DND-41 (cell line): ENCODE measurements around the gene POF1B.

ENCODE experiments used
- ATAC-seq: fragments of 200-7000 bp; cut with Tn5 transposase; 3 replicates; pipeline ENCODE4 v1.9.1; 2021; ENCODE audit warnings: low read depth; ENCODE audit not compliant: insufficient read depth
- DNase-seq: peaks from one replicate; pipeline ENCODE4 v3.0.0-alpha.2; 2020
- H2AFZ ChIP-seq: 2 replicates; pipeline ENCODE4 v1.6.0; 2012; ENCODE audit warnings: low read depth, low read length
- H3K27ac ChIP-seq: 2 replicates; pipeline ENCODE4 v1.5.1; 2012; ENCODE audit warnings: low read length, inconsistent platforms
- H3K27me3 ChIP-seq: fragments of 200-600 bp; sonication (generic); 2 replicates; pipeline ENCODE4 v1.6.0; 2012; ENCODE audit warnings: low read length, mild to moderate bottlenecking, inconsistent platforms; ENCODE audit not compliant: insufficient read depth, poor library complexity
- H3K36me3 ChIP-seq: 2 replicates; pipeline ENCODE4 v1.5.1; 2012; ENCODE audit warnings: low read length, inconsistent platforms; ENCODE audit not compliant: insufficient read depth
- H3K4me1 ChIP-seq: 2 replicates; pipeline ENCODE4 v1.5.1; 2012; ENCODE audit warnings: mild to moderate bottlenecking, low read length; ENCODE audit not compliant: insufficient read depth
- H3K4me2 ChIP-seq: 2 replicates; pipeline ENCODE4 v1.6.0; 2012; ENCODE audit warnings: mild to moderate bottlenecking, moderate library complexity, low read length, inconsistent platforms; ENCODE audit not compliant: insufficient read depth
- H3K4me3 ChIP-seq, 2 experiments: fragments of 200-600 bp in 1 of 2; shearing (Covaris generic) in 1 of 2; 2 replicates each; pipeline ENCODE4 v1.5.1; 2012 to 2016; ENCODE audit warnings: inconsistent platforms in 2 of 2, low read length in 2 of 2, mild to moderate bottlenecking in 2 of 2, low read depth in 1 of 2, moderate library complexity in 1 of 2
- H3K79me2 ChIP-seq: 2 replicates; pipeline ENCODE4 v1.6.0; 2012; ENCODE audit warnings: low read length, inconsistent platforms; ENCODE audit not compliant: insufficient read depth
- H3K9ac ChIP-seq: 2 replicates; pipeline ENCODE4 v1.6.0; 2012; ENCODE audit warnings: low read depth, mild to moderate bottlenecking, inconsistent platforms, low read length, moderate library complexity
- H3K9me3 ChIP-seq: 2 replicates; pipeline ENCODE4 v1.5.1; 2012; ENCODE audit warnings: low read length, moderate library complexity, mild to moderate bottlenecking, inconsistent platforms; ENCODE audit not compliant: insufficient read depth, severe bottlenecking
- H4K20me1 ChIP-seq: 2 replicates; pipeline ENCODE4 v1.6.0; 2012; ENCODE audit warnings: low read length; ENCODE audit not compliant: insufficient read depth
- EZH2 ChIP-seq: IDR thresholded peaks from 3 replicates; pipeline ENCODE4 v1.6.1; 2012; ENCODE audit warnings: borderline replicate concordance, low read depth, mild to moderate bottlenecking, moderate library complexity, low read length, inconsistent platforms; ENCODE audit not compliant: severe bottlenecking
- TF ChIP-seq, protein P1 (sequence below): IDR thresholded peaks from 2 replicates; pipeline ENCODE4 v1.5.1; 2012; ENCODE audit warnings: borderline replicate concordance, low read length, moderate library complexity, mild to moderate bottlenecking; ENCODE audit not compliant: poor library complexity, severe bottlenecking; ENCODE audit errors: extremely low read depth

POF1B gene, protein sequence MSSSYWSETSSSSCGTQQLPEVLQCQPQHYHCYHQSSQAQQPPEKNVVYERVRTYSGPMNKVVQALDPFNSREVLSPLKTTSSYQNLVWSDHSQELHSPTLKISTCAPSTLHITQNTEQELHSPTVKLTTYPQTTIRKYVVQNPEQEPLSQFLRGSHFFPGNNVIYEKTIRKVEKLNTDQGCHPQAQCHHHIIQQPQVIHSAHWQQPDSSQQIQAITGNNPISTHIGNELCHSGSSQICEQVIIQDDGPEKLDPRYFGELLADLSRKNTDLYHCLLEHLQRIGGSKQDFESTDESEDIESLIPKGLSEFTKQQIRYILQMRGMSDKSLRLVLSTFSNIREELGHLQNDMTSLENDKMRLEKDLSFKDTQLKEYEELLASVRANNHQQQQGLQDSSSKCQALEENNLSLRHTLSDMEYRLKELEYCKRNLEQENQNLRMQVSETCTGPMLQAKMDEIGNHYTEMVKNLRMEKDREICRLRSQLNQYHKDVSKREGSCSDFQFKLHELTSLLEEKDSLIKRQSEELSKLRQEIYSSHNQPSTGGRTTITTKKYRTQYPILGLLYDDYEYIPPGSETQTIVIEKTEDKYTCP

DNA sequence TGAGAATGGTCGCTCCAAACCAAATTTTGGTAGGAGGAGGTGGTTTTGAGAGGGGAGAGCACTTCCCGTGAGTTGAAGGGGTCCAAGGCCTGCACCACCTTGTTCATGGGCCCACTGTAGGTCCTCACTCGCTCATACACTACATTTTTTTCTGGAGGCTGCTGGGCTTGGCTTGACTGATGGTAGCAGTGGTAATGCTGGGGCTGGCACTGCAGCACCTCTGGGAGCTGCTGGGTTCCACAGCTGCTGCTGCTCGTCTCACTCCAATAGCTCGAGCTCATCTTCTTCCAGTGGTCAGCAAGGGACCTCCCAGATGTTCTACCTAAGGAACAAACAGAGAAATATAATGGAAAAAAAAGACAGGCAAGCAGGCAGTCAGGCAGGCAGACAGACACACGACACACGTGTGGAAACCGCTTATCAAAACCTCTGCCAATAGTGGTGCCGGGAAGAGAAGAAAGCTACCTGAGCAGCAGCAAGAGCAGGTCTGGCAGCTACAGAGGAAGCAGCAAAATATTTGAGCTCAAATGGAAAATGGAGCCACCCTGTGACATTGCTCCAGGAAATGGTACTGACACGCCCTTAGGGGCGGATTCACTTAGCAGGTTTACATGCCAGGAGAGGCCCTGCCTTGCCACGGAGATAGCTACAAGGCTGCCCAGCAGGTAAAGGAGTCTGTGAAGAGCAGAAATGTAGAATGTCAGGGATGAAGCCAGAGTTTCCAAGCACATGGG lies at the start of gene POF1B:
Gene POF1B (minus strand): TSS at position 492 of the 734 bp plus-strand sequence. CDS start 211 bp downstream, at position 281.
- Histone ChIP-seq H3K27me3 (no peaks in the 10 kb centered on the region), H3K27ac (no peak within 1 kb of the TSS), H3K9me3 (no peaks in the 10 kb centered on the region), H3K4me1 (no peaks in the 10 kb centered on the region), H4K20me1 (no peaks in the 10 kb centered on the region), H3K79me2 (no peaks in the 10 kb centered on the region), H2AFZ (no peak within 1 kb of the TSS), H3K4me3 (no peak within 1 kb of the TSS), H3K9ac (no peak within 1 kb of the TSS), H3K36me3 (no peaks in the 10 kb centered on the region), H3K4me2 (no peak within 1 kb of the TSS)
- ATAC-seq: no peak
- no peak for DNase-seq
- no peak for TF ChIP-seq EZH2
- TF ChIP-seq, protein P1, sequence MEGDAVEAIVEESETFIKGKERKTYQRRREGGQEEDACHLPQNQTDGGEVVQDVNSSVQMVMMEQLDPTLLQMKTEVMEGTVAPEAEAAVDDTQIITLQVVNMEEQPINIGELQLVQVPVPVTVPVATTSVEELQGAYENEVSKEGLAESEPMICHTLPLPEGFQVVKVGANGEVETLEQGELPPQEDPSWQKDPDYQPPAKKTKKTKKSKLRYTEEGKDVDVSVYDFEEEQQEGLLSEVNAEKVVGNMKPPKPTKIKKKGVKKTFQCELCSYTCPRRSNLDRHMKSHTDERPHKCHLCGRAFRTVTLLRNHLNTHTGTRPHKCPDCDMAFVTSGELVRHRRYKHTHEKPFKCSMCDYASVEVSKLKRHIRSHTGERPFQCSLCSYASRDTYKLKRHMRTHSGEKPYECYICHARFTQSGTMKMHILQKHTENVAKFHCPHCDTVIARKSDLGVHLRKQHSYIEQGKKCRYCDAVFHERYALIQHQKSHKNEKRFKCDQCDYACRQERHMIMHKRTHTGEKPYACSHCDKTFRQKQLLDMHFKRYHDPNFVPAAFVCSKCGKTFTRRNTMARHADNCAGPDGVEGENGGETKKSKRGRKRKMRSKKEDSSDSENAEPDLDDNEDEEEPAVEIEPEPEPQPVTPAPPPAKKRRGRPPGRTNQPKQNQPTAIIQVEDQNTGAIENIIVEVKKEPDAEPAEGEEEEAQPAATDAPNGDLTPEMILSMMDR: no peak

DNA sequence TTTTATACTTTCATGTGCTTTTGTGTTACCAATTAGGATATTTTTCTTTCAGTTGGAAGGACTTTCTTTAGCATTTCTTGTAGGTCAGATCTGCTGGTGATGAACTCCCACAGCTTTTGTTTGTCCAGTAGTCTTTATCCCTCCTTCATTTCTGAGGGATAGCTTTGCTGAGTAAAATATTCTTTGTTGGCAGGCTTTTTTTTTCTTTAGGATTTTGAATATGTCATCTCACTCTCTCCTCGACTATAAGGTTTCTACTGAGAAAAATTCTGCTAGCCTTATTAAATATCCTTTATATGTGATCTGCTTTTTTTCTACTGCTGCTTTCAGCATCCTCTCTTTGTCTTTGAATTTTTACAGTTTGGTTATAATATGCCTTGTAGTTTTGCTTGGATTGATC lies 49.6 kb upstream of the POF1B start:
- ATAC-seq: no peak
- TF ChIP-seq, protein P1: no peak
- TF ChIP-seq EZH2: no peak
- Histone ChIP-seq H3K27me3 (no peaks in the 10 kb centered on the region), H2AFZ (no peak overlapping the region), H3K9me3 (no peaks in the 10 kb centered on the region), H3K27ac (no peak overlapping the region), H3K79me2 (no peaks in the 10 kb centered on the region), H4K20me1 (no peaks in the 10 kb centered on the region), H3K9ac (no peak overlapping the region), H3K36me3 (no peaks in the 10 kb centered on the region), H3K4me1 (no peaks in the 10 kb centered on the region), H3K4me2 (no peak overlapping the region), H3K4me3 (no peak overlapping the region)
- DNase-seq: no peak

DNA sequence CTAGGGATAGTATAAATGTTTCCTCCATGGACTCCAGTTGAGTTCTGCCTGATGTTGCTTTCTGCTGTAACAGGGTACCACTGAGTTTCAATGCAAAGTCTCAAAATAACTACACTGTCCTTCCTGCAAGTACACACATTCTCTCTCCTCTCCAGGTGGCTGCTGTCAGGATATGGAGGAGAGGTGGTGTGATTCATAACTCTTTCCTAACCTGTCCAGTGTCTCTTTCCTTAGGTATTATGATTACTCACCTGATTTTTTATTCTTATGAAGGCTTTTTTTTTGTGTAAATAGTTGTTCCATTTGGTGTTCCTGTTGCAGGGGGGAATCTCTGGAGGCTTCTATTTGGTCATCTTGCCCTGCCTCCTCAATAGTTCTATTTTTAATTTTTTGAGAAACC lies 39.8 kb upstream of the POF1B start:
- no peak overlapping the region for H3K9ac ChIP-seq
- no peaks in the 10 kb centered on the region for H3K27me3 ChIP-seq
- no peak for ATAC-seq
- H3K36me3 ChIP-seq: no peaks in the 10 kb centered on the region
- no peaks in the 10 kb centered on the region for H3K9me3 ChIP-seq
- H3K4me1 ChIP-seq: no peaks in the 10 kb centered on the region
- H3K27ac ChIP-seq: no peak overlapping the region
- H3K4me3 ChIP-seq: no peak overlapping the region
- no peak overlapping the region for H3K4me2 ChIP-seq
- no peak for DNase-seq
- TF ChIP-seq, protein P1: no peak
- no peak for TF ChIP-seq EZH2
- no peaks in the 10 kb centered on the region for H4K20me1 ChIP-seq
- H2AFZ ChIP-seq: no peak overlapping the region
- no peaks in the 10 kb centered on the region for H3K79me2 ChIP-seq
